ENCODE measurements around the gene MS4A13.
"Not testable (repeated sequence)": the region's sequence is repeated elsewhere in the genome, so short reads cannot be mapped to it uniquely, and the experiment has no call there.

MS4A13 gene, protein sequence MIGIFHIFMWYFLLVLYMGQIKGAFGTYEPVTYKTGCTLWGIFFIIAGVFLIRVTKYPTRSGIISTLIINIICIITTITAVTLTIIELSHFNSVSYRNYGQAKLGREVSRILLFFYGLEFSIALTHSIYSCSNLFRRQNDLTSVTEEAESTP

DNA sequence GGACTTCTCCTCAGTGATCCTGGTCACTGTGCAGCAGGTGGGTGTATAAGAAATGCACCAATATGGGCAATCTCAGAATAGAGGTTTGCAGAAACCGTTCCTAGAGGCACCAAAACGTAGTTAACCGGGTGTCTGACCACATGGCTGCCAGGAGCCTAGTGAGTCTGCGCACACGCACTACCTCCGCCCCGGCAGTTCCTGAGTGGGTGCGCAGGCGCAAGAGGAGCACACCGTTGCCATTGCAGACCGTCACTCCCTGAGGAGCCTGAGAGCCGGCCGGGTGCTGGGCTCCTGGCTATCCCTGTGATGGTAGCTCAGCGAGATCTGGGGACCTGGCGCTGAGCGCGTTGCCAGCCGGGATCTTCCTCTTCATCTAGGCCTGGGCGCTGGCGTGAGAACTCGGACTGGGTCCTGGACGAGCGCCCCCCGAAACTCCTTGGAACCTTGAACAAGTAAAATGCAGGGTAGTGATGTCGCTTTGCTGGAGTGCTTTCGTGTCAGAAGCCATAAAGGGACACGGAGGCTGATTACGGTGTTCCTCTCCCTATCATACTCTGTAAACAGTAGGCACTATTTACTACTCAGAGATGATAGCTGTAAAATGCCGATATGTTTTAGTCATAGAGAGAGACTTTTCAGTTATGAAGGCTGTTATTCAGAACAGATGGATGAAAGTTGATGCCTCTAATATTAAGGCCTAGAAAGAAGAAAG is at the start of gene MS4A13:
Gene MS4A13 (plus strand): TSS at position 249 of the 712 bp plus-strand sequence. CDS start 2,692 bp downstream, outside the sequence.
- TF ChIP-seq POLR2A (IDR thresholded peaks at IDR 0.05; ENCODE audit: low read length) (no peak), GATA1 (IDR thresholded peaks at IDR 0.05; ENCODE audit: low read depth, low read length) (no peak)

DNA sequence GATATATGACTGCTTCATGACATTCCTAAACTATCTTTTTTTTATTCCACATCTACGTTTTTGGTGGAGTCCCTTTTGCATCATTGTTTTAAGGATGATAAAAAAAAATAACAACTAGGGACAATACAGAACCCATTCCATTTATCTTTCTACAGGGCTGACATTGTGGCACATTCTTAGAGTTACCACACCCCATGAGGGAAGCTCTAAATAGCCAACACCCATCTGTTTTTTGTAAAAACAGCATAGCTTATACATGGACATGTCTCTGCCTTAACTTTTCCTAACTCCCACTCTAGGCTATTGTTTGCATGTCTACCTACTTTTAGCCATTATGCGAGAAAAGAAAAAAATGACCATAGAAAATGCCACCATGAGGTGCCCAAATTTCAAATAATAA is 46.4 kb upstream of the MS4A13 start:
- DNase-seq: no peak
- no peak for TF ChIP-seq POLR2A (IDR thresholded peaks at IDR 0.05; ENCODE audit: low read length)
- TF ChIP-seq GATA1 (IDR thresholded peaks at IDR 0.05; ENCODE audit: low read depth, low read length): no peak

More for the DNA sequence above, at the start of gene MS4A13:
- DNase-seq: no peak

DNA sequence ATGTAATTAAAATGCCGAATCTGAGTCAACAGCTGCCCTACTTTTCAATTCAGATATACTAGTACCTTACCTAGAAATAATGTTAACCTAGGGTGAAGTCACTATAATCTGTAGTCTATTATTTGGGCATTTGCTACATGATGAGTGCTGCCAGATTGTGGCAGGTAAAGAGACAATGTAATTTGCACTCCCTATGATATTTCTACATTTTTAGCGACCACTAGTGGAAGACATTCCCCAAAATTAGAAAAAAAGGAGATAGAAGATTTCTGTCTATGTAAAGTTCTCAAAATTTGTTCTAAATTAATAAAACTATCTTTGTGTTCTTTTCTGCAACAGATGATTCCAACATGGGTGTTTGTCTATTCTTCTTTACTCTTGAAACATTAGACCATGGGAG is 45.5 kb upstream of the MS4A13 start:
- no peak for DNase-seq
- TF ChIP-seq GATA1 (IDR thresholded peaks at IDR 0.05; ENCODE audit: low read depth, low read length): no peak
- no peak for TF ChIP-seq POLR2A (IDR thresholded peaks at IDR 0.05; ENCODE audit: low read length)

DNA sequence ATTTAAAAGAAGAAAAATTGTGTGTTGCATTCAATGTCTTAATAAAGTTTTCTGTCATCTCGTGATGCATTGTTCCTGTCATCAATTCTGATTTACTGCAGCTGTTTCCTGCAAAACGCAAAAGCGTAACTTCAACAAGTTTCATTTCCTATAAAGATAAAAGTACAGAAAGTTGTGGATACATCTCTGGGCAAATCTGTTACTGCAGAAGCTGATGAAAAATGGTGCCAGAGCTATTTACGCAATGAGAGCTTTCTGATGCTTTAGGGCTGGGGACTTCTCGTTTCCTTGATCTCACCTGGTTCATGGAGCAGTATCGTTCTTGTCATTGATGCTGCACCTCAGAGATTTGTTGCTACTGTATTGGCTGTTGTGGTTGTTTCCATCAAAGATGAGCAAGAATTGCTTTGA is 38.2 kb upstream of the MS4A13 start:
- no peak for TF ChIP-seq POLR2A (IDR thresholded peaks at IDR 0.05; ENCODE audit: low read length)
- no peak for TF ChIP-seq GATA1 (IDR thresholded peaks at IDR 0.05; ENCODE audit: low read depth, low read length)
- no peak for DNase-seq

DNA sequence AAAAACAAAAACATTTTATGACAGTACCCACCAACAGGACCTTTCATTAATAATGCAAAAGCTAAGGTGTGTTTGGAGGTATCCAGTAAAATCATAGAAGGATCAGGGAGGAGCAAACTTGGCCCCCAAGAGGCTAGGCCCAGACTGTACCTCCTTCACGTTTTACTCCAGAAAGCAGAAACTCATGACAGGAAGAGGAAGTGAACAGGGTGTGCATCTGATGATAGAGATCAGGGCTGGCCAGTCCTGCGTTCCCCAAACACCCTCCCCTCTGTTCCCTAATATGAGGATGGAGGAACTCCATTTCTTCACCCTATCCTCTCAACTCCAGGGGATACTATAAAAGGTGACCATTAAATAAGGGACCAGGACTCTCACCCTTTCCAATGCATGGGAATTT is 32.8 kb upstream of the MS4A13 start:
- TF ChIP-seq GATA1 (IDR thresholded peaks at IDR 0.05; ENCODE audit: low read depth, low read length) (no peak), POLR2A (IDR thresholded peaks at IDR 0.05; ENCODE audit: low read length) (no peak)
- no peak for DNase-seq

DNA sequence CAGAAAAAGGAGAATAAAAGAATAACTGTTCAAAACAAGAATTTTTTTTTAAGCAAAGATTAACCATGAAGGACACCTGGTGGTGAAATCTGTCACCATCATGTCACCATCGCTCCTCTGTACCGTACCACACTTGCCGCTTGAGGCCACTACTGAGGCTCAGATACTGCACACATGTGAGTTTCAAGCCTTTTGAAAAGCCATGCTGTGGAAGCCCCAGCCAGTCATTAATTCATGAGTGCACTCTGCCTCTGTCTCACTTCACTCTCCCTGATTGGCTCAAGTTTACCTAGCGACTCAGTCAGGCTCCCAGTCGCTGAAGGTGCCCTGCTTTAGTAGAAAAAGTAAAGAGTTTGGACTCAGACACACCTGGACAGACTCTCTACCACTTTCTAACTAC is 29.2 kb upstream of the MS4A13 start:
- DNase-seq: peak in 1 of 2 experiments; percentile 1

DNA sequence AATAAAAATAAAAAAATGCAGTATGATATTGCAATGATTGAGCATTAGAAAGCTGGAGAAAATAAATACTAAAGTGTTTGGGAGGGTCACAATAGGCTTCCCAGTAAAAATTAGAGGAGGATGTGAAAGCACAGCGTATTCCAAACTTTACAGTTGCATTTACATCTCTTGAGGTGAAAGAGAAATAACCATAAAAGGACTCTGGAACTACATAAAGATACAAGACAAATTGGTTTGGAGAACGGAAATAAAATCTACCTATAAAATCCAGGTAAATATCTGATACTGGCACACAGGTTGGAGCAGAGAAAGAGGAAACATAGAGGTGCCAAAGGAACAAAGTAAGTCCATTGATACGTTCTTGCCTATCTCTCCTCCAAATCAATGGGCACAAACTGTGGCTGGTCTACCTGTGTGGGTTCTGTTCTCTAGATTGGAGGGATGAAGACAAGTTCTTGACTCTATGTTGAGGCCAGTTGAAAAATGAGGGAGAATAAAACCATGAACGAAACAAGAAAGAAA is 22.6 kb upstream of the MS4A13 start, which contains the start of gene MS4A12:
Gene MS4A12 (plus strand): TSS at position 291 of the 522 bp plus-strand sequence. CDS start 4,541 bp downstream, outside the sequence.
- no peak for TF ChIP-seq GATA1 (IDR thresholded peaks at IDR 0.05; ENCODE audit: low read depth, low read length)
- no peak for TF ChIP-seq POLR2A (IDR thresholded peaks at IDR 0.05; ENCODE audit: low read length)
- DNase-seq: no peak

More for the DNA sequence above, 29.2 kb upstream of the MS4A13 start:
- TF ChIP-seq GATA1 (IDR thresholded peaks at IDR 0.05; ENCODE audit: low read depth, low read length): no peak
- TF ChIP-seq POLR2A (IDR thresholded peaks at IDR 0.05; ENCODE audit: low read length): no peak

DNA sequence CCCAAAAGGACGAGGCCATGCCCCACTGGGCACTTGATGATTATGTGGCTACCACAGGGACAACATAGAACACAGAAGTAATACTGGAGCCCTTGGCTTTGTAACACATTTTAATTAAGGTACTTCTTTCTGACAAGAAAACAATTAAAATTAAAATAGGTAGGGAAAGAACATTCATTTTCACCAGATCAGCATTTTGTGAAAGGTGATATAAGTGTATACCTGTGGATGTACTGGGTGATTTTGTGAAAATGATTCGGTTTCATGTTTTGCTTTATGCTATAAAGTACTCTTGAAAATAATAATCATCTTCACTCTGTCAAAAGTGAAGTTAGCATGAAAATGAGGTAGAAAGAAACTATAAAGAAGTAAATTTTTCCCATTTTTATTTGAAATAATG is 21.7 kb upstream of the MS4A13 start:
- DNase-seq: no peak
- TF ChIP-seq GATA1 (IDR thresholded peaks at IDR 0.05; ENCODE audit: low read depth, low read length) (no peak), POLR2A (IDR thresholded peaks at IDR 0.05; ENCODE audit: low read length) (no peak)

DNA sequence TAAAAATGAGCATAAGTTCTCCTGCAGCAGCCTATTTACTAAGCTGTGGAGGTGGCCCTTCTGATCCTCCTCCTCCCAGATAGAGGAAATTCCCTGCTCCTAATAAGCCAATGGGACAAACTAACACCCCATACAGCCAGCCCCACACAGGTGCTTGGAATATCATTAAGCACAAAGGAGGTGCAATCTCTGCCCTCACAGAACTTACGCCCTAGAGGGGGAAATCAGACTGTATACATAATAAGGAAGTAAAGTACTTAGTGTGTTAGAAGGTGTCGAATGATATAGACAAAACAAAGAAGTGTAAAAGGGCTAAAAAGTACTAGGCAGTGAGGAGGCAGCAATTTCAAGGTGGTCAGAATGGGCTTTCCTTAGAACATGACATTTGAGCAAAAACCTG is 16.8 kb upstream of the MS4A13 start:
- TF ChIP-seq GATA1 (IDR thresholded peaks at IDR 0.05; ENCODE audit: low read depth, low read length): no peak
- no peak for TF ChIP-seq POLR2A (IDR thresholded peaks at IDR 0.05; ENCODE audit: low read length)
- no peak for DNase-seq

DNA sequence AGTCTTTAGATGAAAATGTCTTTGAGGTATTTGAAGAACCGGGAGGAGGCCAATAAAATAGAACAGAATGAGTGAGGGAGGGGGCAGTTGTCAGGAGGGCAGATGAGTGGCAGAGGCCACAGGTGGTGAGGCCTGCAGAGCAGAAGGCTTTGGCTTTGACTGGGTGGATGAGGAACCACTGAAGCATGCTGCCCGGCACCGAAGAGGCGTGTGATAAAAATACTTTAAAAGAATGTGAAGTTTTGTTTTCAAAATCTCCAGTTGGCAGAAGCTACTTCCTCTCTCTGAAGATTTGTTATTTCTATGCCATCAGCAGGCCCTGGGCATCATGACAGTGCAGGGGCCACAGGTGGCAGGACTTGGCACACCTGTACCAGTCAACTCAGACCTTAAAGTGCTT is 16.3 kb upstream of the MS4A13 start:
- DNase-seq: no peak

DNA sequence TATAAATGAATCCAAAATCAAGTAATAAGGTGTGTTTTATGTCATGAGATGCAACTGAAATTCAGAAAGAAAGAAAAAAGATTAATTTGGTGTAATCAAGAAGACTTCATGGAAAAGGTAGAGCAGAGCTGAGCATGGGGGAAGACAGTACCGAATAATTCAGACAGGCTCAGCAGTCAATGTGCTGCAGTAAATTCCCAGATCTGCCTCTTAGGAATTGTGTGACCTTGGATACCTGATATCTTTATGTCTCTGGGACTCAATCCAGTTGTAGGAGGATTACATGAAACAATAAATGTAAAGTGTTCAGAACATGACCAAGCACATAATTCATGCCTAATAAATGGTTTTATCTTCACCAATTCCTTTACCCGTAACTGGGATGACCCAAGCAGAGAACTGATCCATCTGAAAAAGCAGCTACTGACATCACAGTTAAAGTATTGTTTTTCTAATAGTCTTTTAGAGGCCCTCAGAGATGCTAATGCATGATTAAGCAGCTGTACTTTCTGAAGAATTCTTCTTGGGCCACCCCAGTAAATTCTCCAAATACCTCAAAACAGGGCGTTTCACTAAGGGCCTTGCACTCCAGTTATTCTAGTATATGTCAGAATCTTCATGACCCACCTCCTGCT is 14.8 kb upstream of the MS4A13 start:
- TF ChIP-seq POLR2A (IDR thresholded peaks at IDR 0.05; ENCODE audit: low read length): no peak
- no peak for TF ChIP-seq GATA1 (IDR thresholded peaks at IDR 0.05; ENCODE audit: low read depth, low read length)
- DNase-seq: no peak

More for the DNA sequence above, 16.3 kb upstream of the MS4A13 start:
- TF ChIP-seq POLR2A (IDR thresholded peaks at IDR 0.05; ENCODE audit: low read length): no peak
- no peak for TF ChIP-seq GATA1 (IDR thresholded peaks at IDR 0.05; ENCODE audit: low read depth, low read length)

DNA sequence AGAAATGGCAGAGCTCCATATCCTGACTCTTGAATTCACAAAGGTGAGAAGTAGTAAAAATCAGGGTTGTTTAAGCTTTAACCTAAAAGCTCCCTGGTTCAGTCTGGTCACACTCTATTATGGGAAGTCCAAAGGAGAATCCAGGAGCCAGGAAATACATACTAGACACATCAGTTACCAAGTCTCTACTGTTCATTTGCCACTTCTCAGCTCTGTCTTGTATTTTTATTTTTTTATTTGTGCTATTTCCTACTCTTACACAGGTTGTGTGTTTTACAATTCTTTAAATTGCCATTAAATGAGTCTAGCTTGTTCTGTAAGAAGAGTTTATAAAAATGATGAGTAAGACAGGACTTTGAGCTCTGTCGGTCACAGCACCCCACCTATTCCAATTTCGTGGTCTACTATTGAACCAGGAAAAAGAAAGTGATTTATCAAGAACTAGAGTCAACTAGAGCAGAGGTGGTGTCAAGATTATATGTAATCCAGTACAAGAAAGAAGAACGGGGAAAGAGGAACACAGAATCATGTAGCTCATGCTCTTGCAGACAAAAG is 12.9 kb upstream of the MS4A13 start:
- no peak for TF ChIP-seq POLR2A (IDR thresholded peaks at IDR 0.05; ENCODE audit: low read length)
- no peak for TF ChIP-seq GATA1 (IDR thresholded peaks at IDR 0.05; ENCODE audit: low read depth, low read length)
- DNase-seq: no peak

DNA sequence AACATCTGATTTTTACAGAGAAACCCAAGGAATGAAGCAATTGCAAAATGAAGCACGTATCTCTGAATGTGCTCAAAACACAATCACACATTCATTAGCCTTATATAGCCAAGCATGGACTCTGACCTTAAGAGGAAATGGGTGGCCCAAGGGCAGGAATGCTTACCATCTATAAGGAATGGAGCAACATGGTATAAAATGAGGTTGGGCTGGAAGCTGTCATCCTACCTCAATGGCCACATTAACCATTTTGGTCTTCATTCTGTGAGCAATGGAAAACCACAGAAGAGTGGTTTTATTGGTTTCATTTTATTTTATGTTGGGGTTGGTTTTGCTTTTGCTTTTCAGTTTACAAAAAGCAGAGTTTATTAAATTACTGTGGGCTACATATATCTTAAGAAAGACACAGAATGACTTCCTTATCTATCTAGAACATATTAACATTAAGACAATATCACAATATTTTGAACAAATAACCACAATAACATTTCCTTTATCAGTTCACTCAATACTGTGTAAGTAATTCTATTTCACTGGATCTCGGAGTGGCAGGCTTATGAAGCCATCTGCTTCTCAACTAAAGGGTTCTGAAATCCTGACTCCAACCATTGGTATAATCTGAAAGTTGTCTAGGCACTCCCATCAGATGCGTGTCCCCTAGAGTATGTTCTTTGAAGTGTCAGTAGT is 10.8 kb upstream of the MS4A13 start:
- DNase-seq: no peak

DNA sequence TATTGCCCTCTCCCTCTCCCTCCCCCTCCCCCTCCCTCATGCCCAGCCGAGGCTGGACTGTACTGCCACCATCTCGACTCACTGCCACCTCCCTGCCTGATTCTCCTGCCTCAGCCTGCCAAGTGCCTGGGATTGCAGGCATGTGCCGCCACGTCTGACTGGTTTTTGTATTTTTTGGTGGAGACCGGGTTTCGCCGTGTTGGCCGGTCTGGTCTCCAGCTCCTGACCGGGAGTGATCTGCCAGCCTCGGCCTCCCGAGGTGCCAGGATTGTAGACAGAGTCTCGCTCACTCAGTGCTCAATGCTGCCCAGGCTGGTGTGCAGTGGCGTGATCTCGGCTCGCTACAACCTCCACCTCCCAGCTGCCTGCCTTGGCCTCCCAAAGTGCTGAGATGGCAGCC is 5.6 kb upstream of the MS4A13 start:
- not testable (repeated sequence) for DNase-seq

More for the DNA sequence above, 10.8 kb upstream of the MS4A13 start:
- no peak for TF ChIP-seq GATA1 (IDR thresholded peaks at IDR 0.05; ENCODE audit: low read depth, low read length)
- no peak for TF ChIP-seq POLR2A (IDR thresholded peaks at IDR 0.05; ENCODE audit: low read length)

DNA sequence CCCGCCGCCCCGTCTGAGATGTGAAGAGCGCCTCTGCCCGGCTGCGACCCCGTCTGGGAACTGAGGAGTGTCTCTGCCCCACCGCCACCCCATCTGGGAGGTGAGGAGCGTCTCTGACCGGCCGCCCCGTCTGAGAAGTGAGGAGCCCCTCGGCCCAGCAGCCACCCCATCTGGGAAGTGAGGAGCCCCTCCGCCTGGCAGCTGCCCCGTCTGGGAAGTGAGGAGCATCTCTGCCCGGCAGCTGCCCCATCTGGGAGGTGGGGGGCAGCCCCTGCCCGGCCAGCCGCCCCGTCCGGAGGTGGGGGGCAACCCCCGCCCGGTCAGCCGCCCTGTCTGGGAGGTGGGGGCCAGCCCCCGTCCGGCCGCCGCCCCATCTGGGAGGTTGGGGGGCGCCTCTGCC is 5.0 kb upstream of the MS4A13 start:
- not testable (repeated sequence) for DNase-seq

All from erythroblast (primary cell).